Measurements from ENCODE around the gene AGAP5.

GRCh38 chr10:73734796-73735305, 36.9 kb upstream of the AGAP5 start:
- no peak for TF ChIP-seq CTCF (conservative IDR thresholded peaks at IDR 0.05 in 1 of 2, IDR thresholded peaks at IDR 0.05 in 1 of 2; ENCODE audit: low read depth in 1 of 2, low read length in 2 of 2)
- TF ChIP-seq EZH2 (IDR thresholded peaks at IDR 0.05; ENCODE audit: low read length, missing control alignments) = no peak

Data from fibroblast of lung (primary cell).